ENCODE results near the gene CTNNA3.

CTNNA3 gene

DNA sequence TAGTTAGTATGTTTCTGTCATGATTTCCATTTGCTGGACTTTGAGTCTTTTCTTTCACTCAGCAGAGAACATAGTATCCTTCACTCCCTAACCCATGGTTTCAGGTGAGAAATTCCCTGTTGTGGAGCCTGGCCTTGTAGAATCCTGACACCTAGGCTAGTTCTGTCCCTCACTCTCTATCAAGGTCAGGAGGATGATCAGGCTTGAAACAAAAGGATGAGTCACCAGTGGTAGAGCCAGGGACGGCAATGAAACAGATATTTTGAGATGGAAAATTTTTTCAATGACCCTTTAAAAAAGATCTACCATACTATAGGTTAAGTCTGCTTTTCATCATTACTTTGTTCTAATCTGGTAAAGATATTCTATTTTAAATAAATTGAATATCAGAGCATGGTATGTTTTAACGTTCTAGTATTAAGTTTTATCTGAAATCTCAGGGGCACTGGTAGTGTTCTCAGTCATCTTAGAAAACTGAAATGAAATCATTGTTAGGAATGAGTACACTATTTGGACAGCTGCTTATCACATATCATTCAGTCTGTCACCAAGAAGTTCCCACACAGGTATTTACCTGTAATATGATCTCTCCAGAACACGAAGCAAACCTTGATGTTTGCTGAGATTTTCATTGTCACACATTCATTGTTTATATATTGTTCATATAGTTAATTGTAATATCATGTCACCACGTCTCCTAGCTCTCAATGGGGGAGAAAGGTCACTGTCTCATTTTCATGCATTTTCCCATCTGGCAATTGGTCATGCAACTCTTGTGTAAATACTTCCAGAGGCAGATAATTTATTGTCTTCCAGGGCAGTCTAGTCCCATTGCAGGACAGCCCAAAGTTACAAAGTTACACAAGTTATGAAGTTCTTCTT, 1070.0 kb downstream of the CTNNA3 start:
- TF ChIP-seq, protein P1, sequence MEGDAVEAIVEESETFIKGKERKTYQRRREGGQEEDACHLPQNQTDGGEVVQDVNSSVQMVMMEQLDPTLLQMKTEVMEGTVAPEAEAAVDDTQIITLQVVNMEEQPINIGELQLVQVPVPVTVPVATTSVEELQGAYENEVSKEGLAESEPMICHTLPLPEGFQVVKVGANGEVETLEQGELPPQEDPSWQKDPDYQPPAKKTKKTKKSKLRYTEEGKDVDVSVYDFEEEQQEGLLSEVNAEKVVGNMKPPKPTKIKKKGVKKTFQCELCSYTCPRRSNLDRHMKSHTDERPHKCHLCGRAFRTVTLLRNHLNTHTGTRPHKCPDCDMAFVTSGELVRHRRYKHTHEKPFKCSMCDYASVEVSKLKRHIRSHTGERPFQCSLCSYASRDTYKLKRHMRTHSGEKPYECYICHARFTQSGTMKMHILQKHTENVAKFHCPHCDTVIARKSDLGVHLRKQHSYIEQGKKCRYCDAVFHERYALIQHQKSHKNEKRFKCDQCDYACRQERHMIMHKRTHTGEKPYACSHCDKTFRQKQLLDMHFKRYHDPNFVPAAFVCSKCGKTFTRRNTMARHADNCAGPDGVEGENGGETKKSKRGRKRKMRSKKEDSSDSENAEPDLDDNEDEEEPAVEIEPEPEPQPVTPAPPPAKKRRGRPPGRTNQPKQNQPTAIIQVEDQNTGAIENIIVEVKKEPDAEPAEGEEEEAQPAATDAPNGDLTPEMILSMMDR (IDR thresholded peaks at IDR 0.05), result no peak

DNA sequence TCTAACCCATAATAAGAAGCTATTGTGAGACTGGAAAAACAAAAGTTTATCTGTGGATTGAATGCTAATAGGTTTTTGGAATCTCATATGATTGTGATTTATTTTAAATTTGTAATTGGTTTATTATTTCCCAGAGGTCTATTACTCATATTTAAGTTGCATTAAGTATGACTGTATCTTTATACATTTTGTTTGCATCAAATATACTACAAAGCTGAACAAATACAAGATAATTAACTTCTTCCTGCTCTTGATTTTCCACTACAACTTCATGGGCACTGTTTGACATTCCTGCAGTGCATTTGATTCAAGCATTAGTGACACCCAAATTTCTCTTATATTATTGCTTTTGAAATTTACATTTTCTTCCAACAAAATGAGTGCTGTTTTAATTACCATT, 1073.9 kb downstream of the CTNNA3 start:
- Histone ChIP-seq H3K4me3 (ENCODE audit: low read depth, low read length) (no peak overlapping the region), H3K27ac (no peak overlapping the region), H3K9me3 (ENCODE audit: control insufficient read depth, low read length) (no peaks in the 10 kb centered on the region), H3K9ac (no peak overlapping the region), H3K27me3 (ENCODE audit: control insufficient read depth, insufficient read depth, low read length) (no peaks in the 10 kb centered on the region), H3K4me1 (no peaks in the 10 kb centered on the region), H3K79me2 (no peaks in the 10 kb centered on the region), H3K4me2 (ENCODE audit: low read length) (no peak overlapping the region), H3K36me3 (ENCODE audit: control insufficient read depth, insufficient read depth, low read length) (no peaks in the 10 kb centered on the region), H2AFZ (no peak overlapping the region)
- TF ChIP-seq, protein P1 (IDR thresholded peaks at IDR 0.05), result no peak

More for the DNA sequence above, 1070.0 kb downstream of the CTNNA3 start:
- Histone ChIP-seq H3K4me1 (no peaks in the 10 kb centered on the region), H3K9ac (no peak overlapping the region), H3K36me3 (ENCODE audit: control insufficient read depth, insufficient read depth, low read length) (no peaks in the 10 kb centered on the region), H3K27me3 (ENCODE audit: control insufficient read depth, insufficient read depth, low read length) (no peaks in the 10 kb centered on the region), H3K27ac (no peak overlapping the region), H2AFZ (no peak overlapping the region), H3K79me2 (no peaks in the 10 kb centered on the region), H3K4me2 (ENCODE audit: low read length) (no peak overlapping the region), H3K4me3 (ENCODE audit: low read depth, low read length) (no peak overlapping the region), H3K9me3 (ENCODE audit: control insufficient read depth, low read length) (no peaks in the 10 kb centered on the region)

DNA sequence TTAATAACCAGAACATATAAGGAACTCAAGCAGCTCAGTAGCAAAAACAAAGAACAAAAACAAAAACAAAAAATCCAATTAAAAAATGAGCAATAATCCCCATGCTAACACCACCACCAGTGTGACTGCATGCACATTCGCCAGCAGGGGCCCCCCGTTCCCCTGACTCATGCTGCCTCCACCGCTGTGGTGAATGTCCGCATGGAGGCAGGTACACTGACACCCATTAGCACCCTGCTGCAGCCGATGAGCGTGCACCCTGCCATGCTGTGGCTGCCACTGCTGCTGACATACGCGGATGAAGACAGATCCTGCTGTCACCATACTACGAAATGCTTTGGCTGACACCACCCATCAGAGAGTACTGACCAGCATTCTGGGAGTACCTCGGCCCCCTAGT, 1091.8 kb downstream of the CTNNA3 start:
- Histone ChIP-seq H2AFZ (no peak overlapping the region), H3K27ac (no peak overlapping the region), H3K27me3 (ENCODE audit: control insufficient read depth, insufficient read depth, low read length) (no peaks in the 10 kb centered on the region), H3K9ac (no peak overlapping the region), H3K9me3 (ENCODE audit: control insufficient read depth, low read length) (peaks cover 3% of the 10 kb centered on the region), H3K4me3 (ENCODE audit: low read depth, low read length) (no peak overlapping the region), H3K4me1 (no peaks in the 10 kb centered on the region), H3K79me2 (no peaks in the 10 kb centered on the region), H3K36me3 (ENCODE audit: control insufficient read depth, insufficient read depth, low read length) (no peaks in the 10 kb centered on the region), H3K4me2 (ENCODE audit: low read length) (no peak overlapping the region)
- TF ChIP-seq, protein P1 (IDR thresholded peaks at IDR 0.05), result no peak

DNA sequence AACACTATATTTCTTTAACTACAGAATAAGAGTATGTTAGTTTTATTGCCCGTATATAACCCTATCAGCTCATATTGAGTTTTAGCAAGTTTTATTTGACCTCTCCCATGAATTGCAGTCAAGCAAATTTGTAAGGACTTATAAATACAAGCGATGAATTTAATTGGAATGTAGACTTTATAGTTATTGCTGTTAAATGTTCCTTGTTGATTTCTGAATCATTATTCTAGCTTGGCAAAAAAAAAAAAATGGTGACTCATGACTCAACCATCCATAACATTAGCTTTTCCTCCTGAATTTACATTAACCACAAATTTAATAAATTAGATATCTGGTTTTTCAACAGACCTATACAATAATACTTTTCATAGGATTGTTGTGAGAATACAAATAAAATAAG, 1104.1 kb downstream of the CTNNA3 start:
- H3K4me2 ChIP-seq (ENCODE audit: low read length), result no peak overlapping the region
- no peak overlapping the region for H3K27ac ChIP-seq
- TF ChIP-seq, protein P1 (IDR thresholded peaks at IDR 0.05), result no peak
- no peaks in the 10 kb centered on the region for H3K27me3 ChIP-seq (ENCODE audit: control insufficient read depth, insufficient read depth, low read length)
- H3K79me2 ChIP-seq, result no peaks in the 10 kb centered on the region
- H3K9ac ChIP-seq, result no peak overlapping the region
- no peaks in the 10 kb centered on the region for H3K9me3 ChIP-seq (ENCODE audit: control insufficient read depth, low read length)
- no peak overlapping the region for H3K4me3 ChIP-seq (ENCODE audit: low read depth, low read length)
- no peaks in the 10 kb centered on the region for H3K36me3 ChIP-seq (ENCODE audit: control insufficient read depth, insufficient read depth, low read length)
- no peaks in the 10 kb centered on the region for H3K4me1 ChIP-seq
- H2AFZ ChIP-seq, result no peak overlapping the region

DNA sequence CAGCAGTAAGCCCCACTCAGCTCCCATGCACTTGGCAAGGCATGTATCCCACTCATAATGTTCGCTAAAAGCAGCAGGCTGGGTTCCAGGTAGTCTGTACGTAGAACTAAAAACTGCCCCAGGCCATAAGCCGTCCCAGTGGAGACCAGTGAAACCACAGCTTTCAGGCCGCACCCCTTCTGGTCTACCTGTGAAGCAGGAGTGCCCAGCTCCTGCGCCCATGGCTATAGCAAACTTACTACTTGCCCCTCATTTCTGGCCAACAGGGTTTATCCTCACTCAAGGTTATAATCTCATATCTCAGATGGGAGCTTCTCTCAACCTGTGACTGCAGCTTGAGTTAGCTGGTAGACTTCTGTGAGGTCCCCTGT, 1108.3 kb downstream of the CTNNA3 start:
- Histone ChIP-seq H3K79me2 (no peaks in the 10 kb centered on the region), H3K27ac (no peak overlapping the region), H3K27me3 (ENCODE audit: control insufficient read depth, insufficient read depth, low read length) (no peaks in the 10 kb centered on the region), H3K36me3 (ENCODE audit: control insufficient read depth, insufficient read depth, low read length) (no peaks in the 10 kb centered on the region), H3K4me3 (ENCODE audit: low read depth, low read length) (no peak overlapping the region), H3K4me1 (no peaks in the 10 kb centered on the region), H3K9me3 (ENCODE audit: control insufficient read depth, low read length) (no peaks in the 10 kb centered on the region), H3K4me2 (ENCODE audit: low read length) (no peak overlapping the region), H3K9ac (no peak overlapping the region), H2AFZ (no peak overlapping the region)
- TF ChIP-seq, protein P1 (IDR thresholded peaks at IDR 0.05), result no peak

Measured in parathyroid adenoma (tissue), 2 donors.